ENCODE results near the gene SIAH3. TPM values are rescaled to one million over a fixed set of nuclear protein-coding genes. Genes with fewer than 3 reads are reported as not detected.

The SIAH3 gene
- total RNA-seq, 2 experiments from 2014 or later, result 0.07 to 0.11 TPM

DNA sequence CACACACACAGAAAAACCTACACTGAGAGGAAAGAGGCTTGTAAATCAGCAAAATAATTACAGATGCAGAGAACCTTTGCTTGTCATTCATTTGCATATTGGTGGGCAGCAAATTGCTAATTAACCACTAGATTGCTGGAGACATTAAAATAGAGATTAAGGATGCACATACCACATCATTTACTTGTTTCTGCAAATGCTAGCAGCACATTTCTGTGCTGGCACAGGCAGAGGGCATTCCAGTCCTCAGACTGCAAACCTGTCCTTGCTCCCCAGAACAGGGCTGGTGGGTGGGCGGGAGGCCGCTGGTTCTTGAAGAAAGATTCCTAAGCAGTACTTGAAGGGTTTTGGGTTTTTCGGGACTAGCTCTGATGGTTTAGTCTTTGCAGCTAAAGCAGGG, 941 bp upstream of the SIAH3 start:
- ATAC-seq, result no peak
- no peak for DNase-seq
- H3K4me3 Mint-ChIP-seq, result no peak overlapping the region
- peaks cover 10% of the 10 kb centered on the region for H3K9me3 Mint-ChIP-seq
- H3K27me3 Mint-ChIP-seq, result peaks cover 9% of the 10 kb centered on the region
- TF ChIP-seq, protein P1, sequence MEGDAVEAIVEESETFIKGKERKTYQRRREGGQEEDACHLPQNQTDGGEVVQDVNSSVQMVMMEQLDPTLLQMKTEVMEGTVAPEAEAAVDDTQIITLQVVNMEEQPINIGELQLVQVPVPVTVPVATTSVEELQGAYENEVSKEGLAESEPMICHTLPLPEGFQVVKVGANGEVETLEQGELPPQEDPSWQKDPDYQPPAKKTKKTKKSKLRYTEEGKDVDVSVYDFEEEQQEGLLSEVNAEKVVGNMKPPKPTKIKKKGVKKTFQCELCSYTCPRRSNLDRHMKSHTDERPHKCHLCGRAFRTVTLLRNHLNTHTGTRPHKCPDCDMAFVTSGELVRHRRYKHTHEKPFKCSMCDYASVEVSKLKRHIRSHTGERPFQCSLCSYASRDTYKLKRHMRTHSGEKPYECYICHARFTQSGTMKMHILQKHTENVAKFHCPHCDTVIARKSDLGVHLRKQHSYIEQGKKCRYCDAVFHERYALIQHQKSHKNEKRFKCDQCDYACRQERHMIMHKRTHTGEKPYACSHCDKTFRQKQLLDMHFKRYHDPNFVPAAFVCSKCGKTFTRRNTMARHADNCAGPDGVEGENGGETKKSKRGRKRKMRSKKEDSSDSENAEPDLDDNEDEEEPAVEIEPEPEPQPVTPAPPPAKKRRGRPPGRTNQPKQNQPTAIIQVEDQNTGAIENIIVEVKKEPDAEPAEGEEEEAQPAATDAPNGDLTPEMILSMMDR (IDR thresholded peaks at IDR 0.05), result no peak
- H3K36me3 Mint-ChIP-seq (ENCODE audit: low read depth), result no peaks in the 10 kb centered on the region
- no peak overlapping the region for H3K27ac Mint-ChIP-seq
- peaks cover 37% of the 10 kb centered on the region for H3K4me1 Mint-ChIP-seq (ENCODE audit: low read depth)
- intact Hi-C loops (cut with micrococcal nuclease), result no loop called here
- ChIA-PET CTCF (no interaction called here), POLR2A (no interaction called here)

DNA sequence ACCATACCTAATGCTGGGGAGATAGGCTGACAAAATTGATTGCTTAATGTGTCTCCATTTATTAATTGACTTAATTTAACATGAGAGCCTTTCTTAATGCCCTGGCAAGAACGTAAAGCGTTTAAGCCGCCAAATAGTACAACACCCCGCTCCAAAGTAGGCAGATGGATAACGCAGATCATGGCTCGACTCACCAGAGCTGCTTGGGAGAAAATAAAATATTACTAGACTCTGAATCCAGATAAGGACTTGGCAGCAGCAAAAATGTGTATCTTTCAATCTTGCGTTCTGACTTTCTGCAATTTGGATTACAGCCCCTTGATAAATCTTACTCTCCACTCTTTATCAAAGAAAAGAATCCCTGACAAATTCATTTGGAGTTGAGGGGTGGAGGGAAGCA, 403 bp upstream of the SIAH3 start:
- H3K27ac Mint-ChIP-seq, result no peak overlapping the region
- no peak overlapping the region for H3K4me3 Mint-ChIP-seq
- ChIA-PET CTCF (no interaction called here), POLR2A (interaction anchor here (1.4 kb wide), 1 partner anchor 13 kb away, joined by 3 read pairs; no protein-coding TSS in a partner anchor)
- peaks cover 9% of the 10 kb centered on the region for H3K27me3 Mint-ChIP-seq
- DNase-seq (no peak), ATAC-seq (no peak)
- TF ChIP-seq, protein P1 (IDR thresholded peaks at IDR 0.05), result no peak
- no peaks in the 10 kb centered on the region for H3K36me3 Mint-ChIP-seq (ENCODE audit: low read depth)
- peaks cover 10% of the 10 kb centered on the region for H3K9me3 Mint-ChIP-seq
- intact Hi-C loops (cut with micrococcal nuclease), result no loop called here
- H3K4me1 Mint-ChIP-seq (ENCODE audit: low read depth), result peaks cover 42% of the 10 kb centered on the region

DNA sequence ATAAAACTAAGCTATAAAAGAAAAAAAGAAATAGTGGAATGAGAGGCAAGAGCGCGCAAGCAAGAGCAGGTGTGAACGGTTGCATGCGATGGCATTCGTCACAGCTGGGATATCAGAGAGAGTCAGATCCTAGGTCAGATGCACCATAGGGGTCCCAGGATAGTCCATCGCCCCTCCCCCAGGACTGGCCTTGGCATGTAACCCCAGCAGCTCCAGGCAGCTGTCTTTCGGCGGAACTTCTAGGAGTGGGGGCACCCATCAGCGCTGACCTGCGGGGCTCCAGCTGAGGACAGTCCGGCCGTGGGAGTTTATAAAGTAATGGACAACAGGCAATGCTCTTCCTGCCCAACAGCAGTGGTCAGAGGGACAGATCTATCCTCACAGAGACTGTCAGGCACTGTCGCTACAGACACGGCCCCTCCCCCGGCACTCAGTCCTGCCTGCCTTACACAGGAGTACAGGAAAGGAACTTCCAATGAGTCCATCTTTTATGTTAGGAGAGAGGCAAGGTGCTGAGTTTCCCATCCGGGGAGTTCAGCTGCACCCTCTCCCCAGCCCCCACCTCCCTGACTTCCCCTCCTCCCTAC, 1.4 kb downstream of the SIAH3 start:
- POLR2A ChIA-PET, result no interaction called here
- ATAC-seq, result no peak
- CTCF ChIA-PET, result interaction anchor here (1.1 to 1.2 kb wide), 2 partner anchors 44 to 471 kb away, joined by 3 read pairs; no protein-coding TSS in a partner anchor
- Mint-ChIP-seq H3K4me1 (ENCODE audit: low read depth) (peaks cover 47% of the 10 kb centered on the region), H3K27me3 (peaks cover 9% of the 10 kb centered on the region), H3K4me3 (peak overlapping the region; percentile 78), H3K36me3 (ENCODE audit: low read depth) (no peaks in the 10 kb centered on the region), H3K27ac (no peak overlapping the region), H3K9me3 (peaks cover 10% of the 10 kb centered on the region)
- intact Hi-C loops (cut with micrococcal nuclease), result no loop called here
- TF ChIP-seq, protein P1 (IDR thresholded peaks at IDR 0.05), result no peak
- DNase-seq, result no peak

DNA sequence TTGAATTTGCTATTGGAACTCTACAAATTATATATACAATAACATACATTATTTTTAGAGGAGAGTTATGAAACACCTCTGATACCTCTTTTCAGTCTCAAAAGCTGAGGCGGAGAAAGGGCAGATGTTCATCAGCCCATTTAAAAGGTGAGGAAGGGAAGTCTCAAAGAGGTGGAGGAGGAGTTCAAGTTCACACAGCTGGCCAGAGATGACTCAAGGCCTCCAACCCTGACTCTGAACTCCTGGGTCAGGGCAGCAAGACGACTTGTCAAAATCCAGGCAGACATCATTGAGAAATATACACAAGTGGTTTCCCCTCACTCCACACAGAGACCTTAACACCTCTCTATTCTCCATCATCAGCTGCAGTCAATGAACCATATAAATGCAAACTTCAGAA, 2.1 kb downstream of the SIAH3 start:
- ChIA-PET CTCF (interaction anchor here (0.8 to 1.6 kb wide), 4 partner anchors 14 to 472 kb away, joined by 3 to 4 read pairs (median 3); no protein-coding TSS in a partner anchor), POLR2A (no interaction called here)
- intact Hi-C loops (cut with micrococcal nuclease), result no loop called here
- no peaks in the 10 kb centered on the region for H3K36me3 Mint-ChIP-seq (ENCODE audit: low read depth)
- TF ChIP-seq, protein P1 (IDR thresholded peaks at IDR 0.05), result no peak
- H3K4me1 Mint-ChIP-seq (ENCODE audit: low read depth), result peaks cover 47% of the 10 kb centered on the region
- H3K27me3 Mint-ChIP-seq, result peaks cover 9% of the 10 kb centered on the region
- peak; percentile 17 for DNase-seq
- H3K4me3 Mint-ChIP-seq, result no peak overlapping the region
- no peak overlapping the region for H3K27ac Mint-ChIP-seq
- H3K9me3 Mint-ChIP-seq, result peaks cover 6% of the 10 kb centered on the region
- ATAC-seq, result peak; percentile 27

DNA sequence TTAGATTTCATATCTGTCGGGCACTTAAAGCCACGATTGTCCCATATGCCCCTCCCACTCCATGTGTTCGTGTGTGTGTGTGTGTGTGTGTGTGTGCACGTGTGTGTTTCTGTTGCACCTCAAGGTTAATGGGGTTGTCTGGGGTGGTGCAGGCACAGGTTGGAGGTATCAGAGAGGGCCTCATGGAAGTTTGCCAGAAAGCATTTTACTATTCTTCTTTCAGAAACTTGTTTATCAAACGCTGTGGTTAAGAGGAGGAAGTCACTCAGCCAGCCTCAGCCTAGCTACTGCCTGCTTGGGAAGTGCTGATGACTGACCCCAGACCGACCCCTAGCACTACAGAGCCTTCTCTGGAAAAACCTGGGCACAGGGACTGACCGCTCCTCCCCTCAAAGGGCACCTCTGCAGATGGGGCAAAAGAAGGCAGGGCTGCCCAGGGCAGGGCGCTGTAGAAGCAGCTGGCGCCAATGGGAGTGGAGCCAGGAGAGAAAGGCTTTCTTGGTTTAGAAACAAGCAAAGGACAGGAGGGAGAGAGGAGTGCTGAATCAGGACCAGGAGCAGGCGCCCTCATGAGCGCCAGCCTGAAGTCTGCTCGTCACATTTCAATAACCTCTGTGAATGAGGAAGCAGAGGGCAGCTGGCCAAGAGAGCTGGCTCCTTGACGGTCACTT, 3.9 kb downstream of the SIAH3 start:
- H3K4me3 Mint-ChIP-seq, result no peak overlapping the region
- H3K27ac Mint-ChIP-seq, result no peak overlapping the region
- POLR2A ChIA-PET, result interaction anchor here (0.6 to 1.1 kb wide), 3 partner anchors 10 to 537 kb away, joined by 3 read pairs; no protein-coding TSS in a partner anchor
- intact Hi-C loops (cut with micrococcal nuclease), result no loop called here
- peak; percentile 43 for DNase-seq
- no peaks in the 10 kb centered on the region for H3K9me3 Mint-ChIP-seq
- H3K36me3 Mint-ChIP-seq (ENCODE audit: low read depth), result no peaks in the 10 kb centered on the region
- H3K27me3 Mint-ChIP-seq, result peaks cover 7% of the 10 kb centered on the region
- H3K4me1 Mint-ChIP-seq (ENCODE audit: low read depth), result peaks cover 47% of the 10 kb centered on the region
- ATAC-seq, result peak; percentile 52
- CTCF ChIA-PET, result interaction anchor here (0.7 kb wide), 1 partner anchor 153 kb away, joined by 3 read pairs; no protein-coding TSS in a partner anchor
- TF ChIP-seq, protein P1 (IDR thresholded peaks at IDR 0.05), result no peak

Data from activated CD8-positive, alpha-beta T cell treated with anti-CD3 and anti-CD28 coated beads for 36 hours (primary cell).